ENCODE measurements around the gene PLCB1.

- TF ChIP-seq, protein P1, sequence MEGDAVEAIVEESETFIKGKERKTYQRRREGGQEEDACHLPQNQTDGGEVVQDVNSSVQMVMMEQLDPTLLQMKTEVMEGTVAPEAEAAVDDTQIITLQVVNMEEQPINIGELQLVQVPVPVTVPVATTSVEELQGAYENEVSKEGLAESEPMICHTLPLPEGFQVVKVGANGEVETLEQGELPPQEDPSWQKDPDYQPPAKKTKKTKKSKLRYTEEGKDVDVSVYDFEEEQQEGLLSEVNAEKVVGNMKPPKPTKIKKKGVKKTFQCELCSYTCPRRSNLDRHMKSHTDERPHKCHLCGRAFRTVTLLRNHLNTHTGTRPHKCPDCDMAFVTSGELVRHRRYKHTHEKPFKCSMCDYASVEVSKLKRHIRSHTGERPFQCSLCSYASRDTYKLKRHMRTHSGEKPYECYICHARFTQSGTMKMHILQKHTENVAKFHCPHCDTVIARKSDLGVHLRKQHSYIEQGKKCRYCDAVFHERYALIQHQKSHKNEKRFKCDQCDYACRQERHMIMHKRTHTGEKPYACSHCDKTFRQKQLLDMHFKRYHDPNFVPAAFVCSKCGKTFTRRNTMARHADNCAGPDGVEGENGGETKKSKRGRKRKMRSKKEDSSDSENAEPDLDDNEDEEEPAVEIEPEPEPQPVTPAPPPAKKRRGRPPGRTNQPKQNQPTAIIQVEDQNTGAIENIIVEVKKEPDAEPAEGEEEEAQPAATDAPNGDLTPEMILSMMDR (IDR thresholded peaks at IDR 0.05; ENCODE audit: insufficient read depth, low read depth, low read length), result no peak
- no peak for TF ChIP-seq EZH2 (IDR thresholded peaks at IDR 0.05; ENCODE audit: insufficient read depth, low read length)
Observed at GRCh38 chr20:8726460-8726859, 594.4 kb downstream of the PLCB1 start.

All from astrocyte (in vitro differentiated cells and primary cell).